H1 (cell line): ENCODE measurements around the gene MORC3. TPM values are rescaled to one million over a fixed set of nuclear protein-coding genes. Genes with fewer than 3 reads are reported as not detected.

ENCODE experiments used
- CTCF ChIA-PET: fragments of 300-600 bp; sonication (Branson Sonifier 250); formaldehyde crosslinking; loops from one replicate; lab custom pipeline; 2021; ENCODE audit not compliant: partially characterized antibody; lab: Charles Lee
- POLR2A ChIA-PET: fragments of 300-600 bp; sonication (Branson Sonifier 250); formaldehyde crosslinking; loops from one replicate; lab custom pipeline; 2021; ENCODE audit warnings: inconsistent platforms; ENCODE audit not compliant: partially characterized antibody; lab: Charles Lee
- DNase-seq, 2 experiments: peaks; one replicate each; pipeline versions ENCODE4 v3.0.0 to v3.0.0-alpha.2; 2010 to 2022; ENCODE audit warnings: low spot score in 2 of 2, low read depth in 1 of 2, mixed read lengths in 1 of 2
- FAIRE-seq: peaks from 2 replicates; lab custom pipeline; 2011; peaks lifted over from hg19 to GRCh38; lab: Jason Lieb, UNC
- H2AFZ ChIP-seq: 2 replicates; pipeline ENCODE4 v1.8.1; 2012; ENCODE audit warnings: low read length, inconsistent platforms
- H2AK5ac ChIP-seq: 2 replicates; pipeline ENCODE4 v1.6.1; 2013; ENCODE audit warnings: low read depth, low read length
- H2BK120ac ChIP-seq: replicated peaks from 2 replicates; pipeline ENCODE3; 2013; ENCODE audit warnings: low read depth, low read length, inconsistent platforms
- H2BK12ac ChIP-seq: 2 replicates; pipeline ENCODE4 v1.6.1; 2013; ENCODE audit warnings: low read depth, low read length
- H2BK15ac ChIP-seq: 2 replicates; pipeline ENCODE4 v1.6.1; 2013; ENCODE audit warnings: low read length
- H2BK20ac ChIP-seq: 2 replicates; pipeline ENCODE4 v1.6.1; 2013; ENCODE audit warnings: low read length
- H2BK5ac ChIP-seq: 2 replicates; pipeline ENCODE4 v1.6.1; 2013; ENCODE audit warnings: low read depth, low read length
- H3K14ac ChIP-seq: 2 replicates; pipeline ENCODE4 v1.6.1; 2013; ENCODE audit warnings: inconsistent platforms; ENCODE audit not compliant: insufficient read length
- H3K18ac ChIP-seq: 2 replicates; pipeline ENCODE4 v1.6.1; 2013; ENCODE audit warnings: low read length; ENCODE audit errors: extremely low read depth
- H3K23ac ChIP-seq: 2 replicates; pipeline ENCODE4 v1.6.1; 2013; ENCODE audit warnings: inconsistent platforms; ENCODE audit not compliant: insufficient read length
- H3K23me2 ChIP-seq: 2 replicates; pipeline ENCODE4 v1.6.1; 2013; ENCODE audit warnings: low read depth, low read length
- H3K27ac ChIP-seq: 2 replicates; pipeline ENCODE4 v1.6.1; 2011; ENCODE audit warnings: low read depth, low read length, inconsistent platforms
- H3K27me3 ChIP-seq, 4 experiments: replicated peaks in 1 of 4; 1 replicate in 1 of 4; 2 replicates in 3 of 4; pipeline versions ENCODE4 v1.6.1 to v1.8.1; 2011 to 2013; ENCODE audit warnings: low read length in 3 of 4, mild to moderate bottlenecking in 3 of 4, inconsistent platforms in 2 of 4, mixed read lengths in 2 of 4, moderate library complexity in 1 of 4; ENCODE audit not compliant: control insufficient read depth in 3 of 4, insufficient read depth in 3 of 4; ENCODE audit errors: extremely low read depth in 1 of 4
- H3K36me3 ChIP-seq, 4 experiments: 2 replicates each; pipeline versions ENCODE4 v1.6.1 to v1.8.1; 2011 to 2013; ENCODE audit warnings: mild to moderate bottlenecking in 4 of 4, low read length in 3 of 4, moderate library complexity in 2 of 4, control low read depth in 1 of 4, inconsistent platforms in 1 of 4; ENCODE audit not compliant: insufficient read depth in 4 of 4, control insufficient read depth in 2 of 4
- H3K4ac ChIP-seq: replicated peaks from 2 replicates; pipeline ENCODE3; 2013; ENCODE audit warnings: low read length, low read depth, mixed read lengths, inconsistent platforms; ENCODE audit not compliant: insufficient read length
- H3K4me1 ChIP-seq, 4 experiments: replicated peaks in 1 of 4; 1 replicate in 1 of 4; 2 replicates in 3 of 4; pipeline versions ENCODE4 v1.6.1 to v1.8.1; 2011 to 2013; ENCODE audit warnings: low read length in 3 of 4, inconsistent platforms in 2 of 4, mixed read lengths in 1 of 4; ENCODE audit not compliant: insufficient read depth in 4 of 4, control insufficient read depth in 3 of 4
- H3K4me2 ChIP-seq, 2 experiments: 2 replicates each; pipeline versions ENCODE4 v1.6.1 to v1.8.1; 2011 to 2013; ENCODE audit warnings: low read depth in 2 of 2, low read length in 2 of 2, control low read depth in 1 of 2, inconsistent platforms in 1 of 2, mild to moderate bottlenecking in 1 of 2; ENCODE audit not compliant: insufficient read depth in 1 of 2
- H3K4me3 ChIP-seq, 4 experiments: fragments of 200-600, 300-600 bp in 1 of 4; sonication (generic), shearing (Covaris generic), sonication (Bioruptor Twin) in 1 of 4; 2 replicates each; pipeline versions ENCODE4 v1.5.1 to v1.8.1; 2011 to 2016; ENCODE audit warnings: low read length in 4 of 4, low read depth in 3 of 4, control low read depth in 2 of 4, inconsistent platforms in 2 of 4, mild to moderate bottlenecking in 2 of 4, mixed read lengths in 1 of 4, moderate library complexity in 1 of 4; ENCODE audit not compliant: insufficient read depth in 2 of 4; ENCODE audit errors: extremely low read depth in 1 of 4
- H3K56ac ChIP-seq: replicated peaks from 2 replicates; pipeline ENCODE3; 2013; ENCODE audit warnings: low read depth, mild to moderate bottlenecking, mixed read lengths, low read length, inconsistent platforms; ENCODE audit not compliant: insufficient read length
- H3K79me1 ChIP-seq: 2 replicates; pipeline ENCODE4 v1.6.1; 2013; ENCODE audit warnings: low read depth, low read length, control low read depth
- H3K79me2 ChIP-seq, 2 experiments: 2 replicates each; pipeline versions ENCODE4 v1.6.1 to v1.8.1; 2012 to 2013; ENCODE audit warnings: low read length in 2 of 2, mild to moderate bottlenecking in 2 of 2, inconsistent platforms in 1 of 2; ENCODE audit not compliant: insufficient read depth in 2 of 2, control insufficient read depth in 1 of 2
- H3K9ac ChIP-seq, 4 experiments: replicated peaks in 1 of 4; 1 replicate in 1 of 4; 2 replicates in 3 of 4; pipeline versions ENCODE4 v1.6.1 to v1.8.1; 2011 to 2013; ENCODE audit warnings: low read depth in 3 of 4, low read length in 3 of 4, control low read depth in 2 of 4, mild to moderate bottlenecking in 2 of 4, moderate library complexity in 2 of 4, inconsistent platforms in 1 of 4; ENCODE audit errors: extremely low read depth in 1 of 4
- H3K9me3 ChIP-seq, 2 experiments: 2 replicates each; pipeline versions ENCODE4 v1.6.1 to v1.8.1; 2012 to 2013; ENCODE audit warnings: mild to moderate bottlenecking in 2 of 2, moderate library complexity in 2 of 2, control low read depth in 1 of 2, inconsistent platforms in 1 of 2, low read depth in 1 of 2, low read length in 1 of 2, mixed read lengths in 1 of 2; ENCODE audit not compliant: insufficient read depth in 2 of 2
- H4K20me1 ChIP-seq, 2 experiments: replicated peaks in 1 of 2; 2 replicates each; pipeline versions ENCODE3 to v1.8.1; 2011 to 2013; ENCODE audit warnings: inconsistent platforms in 2 of 2, low read length in 2 of 2, mild to moderate bottlenecking in 1 of 2; ENCODE audit not compliant: insufficient read depth in 2 of 2, control insufficient read depth in 1 of 2
- H4K5ac ChIP-seq: 2 replicates; pipeline ENCODE4 v1.6.1; 2013; ENCODE audit warnings: low read length, low read depth, mixed read lengths, inconsistent platforms; ENCODE audit not compliant: insufficient read length
- H4K8ac ChIP-seq: 2 replicates; pipeline ENCODE4 v1.8.0; 2013; ENCODE audit warnings: mild to moderate bottlenecking, moderate library complexity, low read length, inconsistent platforms; ENCODE audit not compliant: insufficient read depth; ENCODE audit errors: extremely low read depth
- H4K91ac ChIP-seq: replicated peaks from 2 replicates; pipeline ENCODE3; 2013; ENCODE audit warnings: low read length, mixed read lengths, inconsistent platforms; ENCODE audit not compliant: insufficient read length
- CREB1 ChIP-seq: IDR thresholded peaks from 2 replicates; pipeline ENCODE4 v1.6.1; 2012; ENCODE audit warnings: inconsistent platforms
- EGR1 ChIP-seq: IDR thresholded peaks from 2 replicates; pipeline ENCODE4 v1.6.1; 2011; ENCODE audit warnings: low read depth, low read length, borderline replicate concordance
- HDAC2 ChIP-seq, 2 experiments: fragments of 300-600 bp in 1 of 2; sonication (generic) in 1 of 2; IDR thresholded peaks; 2 replicates each; pipeline ENCODE4 v1.6.1; 2011 to 2012; ENCODE audit warnings: low read depth in 2 of 2, low read length in 2 of 2, mild to moderate bottlenecking in 2 of 2, moderate library complexity in 2 of 2, borderline replicate concordance in 1 of 2, inconsistent platforms in 1 of 2
- KDM4A ChIP-seq: IDR thresholded peaks from one replicate; pipeline ENCODE4 v1.7.1; 2012; ENCODE audit warnings: low read depth, mild to moderate bottlenecking, moderate library complexity, low read length, inconsistent platforms; ENCODE audit not compliant: severe bottlenecking
- NANOG ChIP-seq: IDR thresholded peaks from 2 replicates; pipeline ENCODE4 v1.6.1; 2011; ENCODE audit warnings: low read length, low read depth, mild to moderate bottlenecking, inconsistent platforms; ENCODE audit not compliant: insufficient read depth, poor library complexity, severe bottlenecking
- NRF1 ChIP-seq: IDR thresholded peaks from 2 replicates; pipeline ENCODE4 v1.6.1; 2011; ENCODE audit warnings: mild to moderate bottlenecking, low read depth, low read length, improper control_type of control experiment
- RAD21 ChIP-seq, 2 experiments: IDR thresholded peaks in 1 of 2; conservative IDR thresholded peaks in 1 of 2; 2 replicates each; pipeline ENCODE4 v1.6.1; 2011; ENCODE audit warnings: low read depth in 2 of 2, low read length in 2 of 2, improper control_type of control experiment in 1 of 2, inconsistent platforms in 1 of 2, mild to moderate bottlenecking in 1 of 2, moderate library complexity in 1 of 2
- RFX5 ChIP-seq: IDR thresholded peaks from 2 replicates; pipeline ENCODE4 v1.6.1; 2011; ENCODE audit warnings: low read depth, low read length, improper control_type of control experiment, borderline replicate concordance
- RXRA ChIP-seq: IDR thresholded peaks from 2 replicates; pipeline ENCODE4 v1.6.1; 2011; ENCODE audit warnings: low read depth, mild to moderate bottlenecking, low read length, moderate library complexity; ENCODE audit not compliant: insufficient read depth
- SP1 ChIP-seq: IDR thresholded peaks from 2 replicates; pipeline ENCODE4 v1.6.1; 2011; ENCODE audit warnings: low read depth, low read length
- SP2 ChIP-seq: IDR thresholded peaks from 2 replicates; pipeline ENCODE4 v1.6.1; 2012; ENCODE audit warnings: mild to moderate bottlenecking, low read length, inconsistent platforms
- SRF ChIP-seq: IDR thresholded peaks from 2 replicates; pipeline ENCODE4 v1.6.1; 2011; ENCODE audit warnings: mild to moderate bottlenecking, low read depth, low read length, moderate library complexity
- YY1 ChIP-seq: IDR thresholded peaks from 2 replicates; pipeline ENCODE4 v1.6.1; 2011; ENCODE audit warnings: low read depth, mild to moderate bottlenecking, low read length
- WGBS, 2 experiments: shearing (Covaris generic) in 1 of 2; methylation state at CpG; one replicate each; pipeline versions ENCODE4 v1.1.6 to v1.1.7; 2013 to 2015; ENCODE audit warnings: low lambda C conversion rate in 2 of 2, mixed read lengths in 2 of 2, inconsistent platforms in 1 of 2, low coverage in 1 of 2, missing lambda C conversion rate in 1 of 2; ENCODE audit not compliant: insufficient replicate concordance in 2 of 2, insufficient coverage in 1 of 2, insufficient read length in 1 of 2; ENCODE audit errors: extremely low coverage in 1 of 2, missing lambda C conversion rate in 1 of 2; 5-methylcytosine and 5-hydroxymethylcytosine counted together
- polyA plus RNA-seq, 7 experiments: library from polyadenylated mRNA; depleted of rRNA in 3 of 7; stranded (reverse) in 5 of 7; unstranded in 2 of 7; fragments of >200 nt in 5 of 7; fragments of 200-250 nt in 2 of 7; gene quantifications; 1 replicate in 5 of 7; 2 replicates in 1 of 7; 4 replicates in 1 of 7; pipeline versions ENCODE4 v1.2.1 to v1.2.3, GENCODE V29; 2011 to 2013; ENCODE audit warnings: missing spikeins in 2 of 7, mixed read lengths in 2 of 7
- total RNA-seq: library from RNA; stranded (reverse); fragmentation: NEBNext Ultra II Directional; extraction: Animal tissue kit (Norgen Biotek cat#: 25700); gene quantifications from 2 replicates; pipeline ENCODE4 v1.2.1, GENCODE V29; 2021

The MORC3 gene
- total and polyA plus RNA-seq, 2 of the 8 experiments (the other 6 are each of a cell fraction or from before 2014, with no cell fraction given): 5.0 to 20.4 TPM

GRCh38 chr21:36354918-36355680, 35.1 kb downstream of the MORC3 start:
- H3K56ac ChIP-seq: no peak overlapping the region
- no peak overlapping the region for H4K8ac ChIP-seq
- no peak for FAIRE-seq
- H3K27me3 ChIP-seq: no peaks in the 10 kb centered on the region
- no peaks in the 10 kb centered on the region for H4K20me1 ChIP-seq
- H4K91ac ChIP-seq: no peak overlapping the region
- H3K9ac ChIP-seq: no peak overlapping the region
- no peak overlapping the region for H2BK15ac ChIP-seq
- no peaks in the 10 kb centered on the region for H3K4me1 ChIP-seq
- no peak overlapping the region for H4K5ac ChIP-seq
- ChIA-PET CTCF (interaction anchor here (1.1 to 1.2 kb wide), 2 partner anchors 10 to 34 kb away, joined by 3 read pairs; no protein-coding TSS in a partner anchor), POLR2A (no interaction called here)
- no peak overlapping the region for H2BK120ac ChIP-seq
- no peak overlapping the region for H2BK20ac ChIP-seq
- H3K79me2 ChIP-seq: no peaks in the 10 kb centered on the region
- H3K14ac ChIP-seq: no peak overlapping the region
- H3K9me3 ChIP-seq: no peaks in the 10 kb centered on the region
- no peak for DNase-seq
- H3K79me1 ChIP-seq: no peaks in the 10 kb centered on the region
- no peak overlapping the region for H2AK5ac ChIP-seq
- no peak overlapping the region for H2BK5ac ChIP-seq
- H3K18ac ChIP-seq: no peak overlapping the region
- no peak overlapping the region for H2BK12ac ChIP-seq
- H3K23me2 ChIP-seq: no peaks in the 10 kb centered on the region
- no peak overlapping the region for H2AFZ ChIP-seq
- no peak overlapping the region for H3K4ac ChIP-seq
- no peak overlapping the region for H3K4me3 ChIP-seq
- 91% methylated on average over 5 of the region's 5 CpGs; no CpG with 5 or more reads in 1 of the 2 experiments for WGBS, 2 experiments
- no peak overlapping the region for H3K4me2 ChIP-seq
- no peak overlapping the region for H3K27ac ChIP-seq
- no peak overlapping the region for H3K23ac ChIP-seq
- H3K36me3 ChIP-seq: peaks cover 8 to 58% (median 20%) of the 10 kb centered on the region in 4 experiments; a peak in 7 of 8 replicates
- TF ChIP-seq NRF1 (no peak), KDM4A (no peak), SP2 (no peak), SP1 (no peak), RXRA (no peak), HDAC2 (IDR thresholded peaks at IDR 0.05; ENCODE audit: borderline replicate concordance in 1 of 2, low read depth in 2 of 2, low read length in 2 of 2) (no peak), EGR1 (no peak), CREB1 (no peak), SRF (no peak), RAD21 (IDR thresholded peaks at IDR 0.05 in 1 of 2, conservative IDR thresholded peaks at IDR 0.05 in 1 of 2; ENCODE audit: low read depth in 2 of 2, low read length in 2 of 2) (no peak), NANOG (no peak), RFX5 (no peak), YY1 (no peak)
